Activated CD4-positive, alpha-beta T cell treated with anti-CD3 and anti-CD28 coated beads for 4 hours (primary cell): ENCODE measurements around the gene GAPT.
"Not testable (repeated sequence)": the region's sequence is repeated elsewhere in the genome, so short reads cannot be mapped to it uniquely, and the experiment has no call there.

Experiments
- DNase-seq, 2 donors: peaks; one replicate each; pipeline ENCODE4 v3.0.0-alpha.2; 2020

Gene GAPT

GRCh38 chr5:58505971-58506640 lies 14.9 kb downstream of the GAPT start:
- no peak for DNase-seq

DNA sequence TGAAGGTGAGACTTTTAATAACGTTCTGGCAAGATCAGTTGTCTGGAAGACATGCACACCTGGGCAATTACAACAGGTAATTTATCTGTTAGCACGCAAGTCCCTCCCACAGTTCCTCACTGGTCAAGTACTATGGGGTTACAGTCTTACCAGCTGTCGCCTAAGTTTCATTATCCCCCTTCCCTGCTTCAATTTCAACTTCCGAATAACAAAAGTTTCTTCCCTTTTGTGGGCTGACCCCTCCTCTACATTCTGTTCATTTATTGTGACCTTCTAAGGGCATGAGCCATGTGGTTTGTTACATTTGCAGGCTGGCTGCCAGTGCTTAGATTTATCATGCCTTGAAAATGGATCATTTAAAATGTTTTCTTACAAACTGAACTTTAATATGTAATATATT lies 16.5 kb downstream of the GAPT start:
- DNase-seq: no peak

DNA sequence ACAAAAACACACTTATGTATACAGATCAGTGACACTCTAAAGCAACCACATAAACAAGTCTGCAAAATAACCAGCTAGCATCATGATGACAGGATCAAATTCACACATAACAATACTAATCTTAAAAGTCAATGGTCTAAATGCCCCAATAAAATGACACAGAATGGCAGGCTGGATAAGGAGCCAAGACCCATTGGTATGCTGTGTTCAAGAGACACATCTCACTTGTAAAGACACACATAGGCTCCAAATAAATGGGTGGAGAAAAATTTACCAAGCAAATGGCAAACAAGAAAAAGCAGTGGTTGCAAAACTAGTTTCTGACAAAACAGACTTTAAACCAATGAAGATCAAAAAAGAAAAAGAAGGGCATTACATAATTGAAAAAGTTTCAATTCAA lies 26.0 kb downstream of the GAPT start:
- DNase-seq: no peak

DNA sequence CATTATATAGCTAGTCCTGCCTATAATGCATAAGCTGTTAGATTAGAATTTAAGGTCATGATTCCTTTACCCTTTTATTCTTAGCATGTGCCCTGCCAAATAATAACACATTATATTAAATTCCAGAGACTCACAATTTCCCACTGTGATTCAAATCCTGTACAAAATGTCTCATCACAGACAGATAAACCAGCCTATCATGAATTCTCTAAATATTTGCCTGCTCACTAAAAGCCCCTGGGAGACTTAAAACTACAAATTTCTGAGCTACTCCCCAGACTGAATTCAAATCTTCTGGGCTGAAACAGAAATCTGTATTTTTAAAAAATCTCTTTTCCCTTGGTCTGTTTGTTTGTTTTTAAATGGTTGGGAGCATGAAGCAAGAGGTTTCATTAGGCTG lies 32.7 kb downstream of the GAPT start:
- no peak for DNase-seq

DNA sequence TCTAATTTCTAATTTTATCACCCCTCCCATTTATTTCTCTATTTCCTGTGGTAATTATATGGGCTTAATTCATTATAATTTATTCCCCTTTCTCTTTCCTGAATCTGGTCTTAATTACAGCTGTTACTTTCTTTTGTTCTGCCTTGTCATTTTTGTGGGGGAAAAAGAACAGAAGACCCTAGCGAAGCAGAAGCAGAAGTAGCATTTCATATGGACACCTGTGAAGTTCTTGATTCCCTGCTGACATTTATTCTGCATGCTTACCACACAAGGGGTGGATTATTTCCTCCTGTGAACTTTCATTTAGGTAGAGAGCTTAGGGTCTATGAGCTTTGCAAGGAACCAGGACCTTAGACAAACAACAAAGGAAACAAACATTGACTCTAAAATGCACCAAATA lies 33.3 kb downstream of the GAPT start:
- DNase-seq: no peak

DNA sequence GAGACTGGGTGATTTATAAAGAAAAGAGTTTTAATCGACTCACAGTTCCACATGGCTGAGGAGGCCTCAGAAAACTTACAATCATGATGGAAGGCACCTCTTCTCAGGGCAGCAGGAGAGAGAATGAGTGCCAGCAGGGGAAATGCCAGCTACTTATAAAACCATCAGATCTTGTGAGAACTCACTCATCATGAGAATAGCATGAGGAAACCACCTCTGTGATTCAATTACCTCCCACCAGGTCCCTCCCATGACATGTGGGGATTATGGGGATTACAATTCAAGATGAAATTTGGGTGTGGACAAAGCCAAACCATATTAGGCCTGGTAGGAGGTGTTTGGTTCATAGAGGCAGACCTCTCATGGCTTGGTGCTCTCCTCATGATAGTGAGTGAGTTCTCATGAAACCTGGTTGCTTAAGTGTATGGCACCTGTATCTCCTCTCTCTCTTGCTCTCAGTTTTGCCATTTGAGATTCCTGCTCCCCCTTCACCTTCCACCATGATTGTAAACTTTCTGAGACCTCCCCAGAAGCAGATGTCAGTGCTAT lies 39.8 kb downstream of the GAPT start:
- DNase-seq: no peak

- DNase-seq: not testable (repeated sequence)
These were observed 50.7 kb downstream of the GAPT start for GRCh38 chr5:58541935-58542334.

DNA sequence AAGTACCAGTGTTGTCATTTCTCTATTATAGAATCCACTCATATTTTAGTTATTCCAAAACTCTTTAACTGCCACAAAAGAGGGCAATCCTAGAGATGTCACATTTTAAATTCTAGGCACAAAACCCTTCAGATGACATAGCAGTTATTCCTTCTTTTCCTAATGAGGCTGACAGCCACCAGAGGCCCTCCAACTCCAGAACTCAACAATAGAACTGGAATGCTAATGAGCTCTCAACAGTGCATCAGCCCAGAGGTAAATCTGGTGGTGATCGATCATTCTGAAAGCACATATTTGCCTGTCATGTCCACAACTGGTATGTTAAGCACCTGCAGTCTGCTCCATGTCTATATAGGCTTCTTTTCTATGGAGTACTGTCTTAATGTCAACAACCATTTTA lies 51.5 kb downstream of the GAPT start:
- no peak for DNase-seq

- no peak for DNase-seq
These were observed 52.5 kb downstream of the GAPT start for GRCh38 chr5:58543723-58544122.

DNA sequence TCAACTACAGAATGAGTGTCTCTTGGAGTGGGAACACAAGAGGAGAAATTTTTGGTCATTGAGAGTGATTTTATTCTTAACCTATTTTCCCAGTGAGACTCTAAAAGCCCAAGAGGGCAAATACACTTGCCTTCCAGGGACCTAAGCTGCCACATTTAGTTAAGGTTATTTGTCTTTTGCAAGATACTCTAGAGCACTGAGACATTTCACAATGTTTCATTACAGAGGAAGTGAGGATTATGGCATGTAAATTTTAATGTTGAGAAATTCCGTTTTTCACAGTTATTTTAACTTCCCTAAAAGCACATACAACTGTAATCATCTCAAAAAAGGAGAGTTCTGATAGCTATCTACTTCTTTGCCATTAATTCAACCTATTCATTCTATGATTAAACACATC lies 53.0 kb downstream of the GAPT start:
- DNase-seq: no peak

GRCh38 chr5:58544926-58545325 lies 53.7 kb downstream of the GAPT start:
- no peak for DNase-seq

GRCh38 chr5:58545912-58546311 lies 54.7 kb downstream of the GAPT start:
- DNase-seq: no peak
